OCI-LY3 (cell line): ENCODE data around the gene MAP4.

ENCODE experiments used
- H2AFZ ChIP-seq: fragments of 200-600, 300-600 bp; shearing (Covaris generic); 2 replicates; pipeline ENCODE4 v1.6.0; 2014; ENCODE audit warnings: antibody characterized with exemption, low read depth, low read length
- H3K27ac ChIP-seq: fragments of 200-600, 300-600 bp; sonication (generic); 2 replicates; pipeline ENCODE4 v1.5.1; 2014; ENCODE audit warnings: mild to moderate bottlenecking, low read length, moderate library complexity, mixed read lengths
- H3K27me3 ChIP-seq: fragments of 200-600, 300-600 bp; sonication (generic); 2 replicates; pipeline ENCODE4 v1.6.1; 2014; ENCODE audit warnings: low read depth, low read length, mixed read lengths
- H3K36me3 ChIP-seq: fragments of 200-600, 300-600 bp; sonication (generic); replicated peaks from 2 replicates; pipeline ENCODE3; 2014; ENCODE audit warnings: low read depth, low read length, mixed read lengths
- H3K4me1 ChIP-seq: fragments of 300-600, 200-600 bp; sonication (generic); 2 replicates; pipeline ENCODE4 v1.6.1; 2014; ENCODE audit warnings: low read length, mixed read lengths
- H3K4me2 ChIP-seq: fragments of 200-600, 300-600 bp; sonication (generic); 2 replicates; pipeline ENCODE4 v1.6.1; 2014; ENCODE audit warnings: low read length, mixed read lengths
- H3K4me3 ChIP-seq: fragments of 300-600, 200-600 bp; sonication (generic); 2 replicates; pipeline ENCODE4 v1.5.1; 2014; ENCODE audit warnings: antibody characterized with exemption, mild to moderate bottlenecking, low read length, moderate library complexity
- H3K79me2 ChIP-seq: fragments of 300-600, 200-600 bp; shearing (Covaris generic); 2 replicates; pipeline ENCODE4 v1.6.1; 2014; ENCODE audit warnings: mild to moderate bottlenecking, low read length, mixed read lengths
- H3K9ac ChIP-seq: fragments of 300-600, 200-600 bp; shearing (Covaris generic); 2 replicates; pipeline ENCODE4 v1.6.0; 2014; ENCODE audit warnings: mild to moderate bottlenecking, low read length, moderate library complexity
- H3K9me3 ChIP-seq: fragments of 200-600, 300-600 bp; shearing (Covaris generic); 2 replicates; pipeline ENCODE4 v1.6.1; 2014; ENCODE audit warnings: low read length, mixed read lengths; ENCODE audit not compliant: insufficient read depth
- H4K20me1 ChIP-seq: fragments of 200-600, 300-600 bp; sonication (generic); 2 replicates; pipeline ENCODE4 v1.6.1; 2016; ENCODE audit warnings: low read length, mixed read lengths; ENCODE audit not compliant: insufficient read depth
- EZH2phosphoT487 ChIP-seq: fragments of 200-600 bp; shearing (Covaris generic); IDR thresholded peaks from 2 replicates; pipeline ENCODE4 v1.6.1; 2018; ENCODE audit warnings: antibody characterized with exemption, mixed run types, low read depth
- TF ChIP-seq, protein P1 (sequence below): fragments of 200-600, 300-600 bp; sonication (generic); IDR thresholded peaks from 2 replicates; pipeline ENCODE4 v1.5.1; 2014; ENCODE audit warnings: antibody characterized with exemption, low read length, low read depth

MAP4 gene

DNA sequence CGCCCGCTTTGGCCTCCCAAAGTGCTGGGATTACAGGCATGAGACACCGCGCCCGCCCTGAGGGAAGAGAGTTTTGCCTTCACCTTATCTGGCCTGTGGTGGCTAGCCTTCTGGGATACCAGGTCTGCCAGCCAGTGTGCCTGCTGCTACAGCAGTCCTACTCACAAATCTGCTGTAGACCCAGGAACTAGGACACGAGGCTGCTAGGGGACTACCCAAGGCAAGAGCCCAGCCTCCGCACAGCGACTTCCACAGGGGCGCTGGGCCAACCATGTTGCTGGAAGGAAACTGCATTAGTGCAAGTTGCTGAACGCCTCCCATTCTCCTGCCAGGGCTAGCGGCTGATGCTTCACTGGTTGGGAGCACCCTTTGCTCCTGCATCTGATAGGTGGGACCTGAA is 159.5 kb downstream of the MAP4 start:
- Histone ChIP-seq H3K36me3 (peaks cover 14% of the 10 kb centered on the region), H3K4me3 (no peak overlapping the region)

DNA sequence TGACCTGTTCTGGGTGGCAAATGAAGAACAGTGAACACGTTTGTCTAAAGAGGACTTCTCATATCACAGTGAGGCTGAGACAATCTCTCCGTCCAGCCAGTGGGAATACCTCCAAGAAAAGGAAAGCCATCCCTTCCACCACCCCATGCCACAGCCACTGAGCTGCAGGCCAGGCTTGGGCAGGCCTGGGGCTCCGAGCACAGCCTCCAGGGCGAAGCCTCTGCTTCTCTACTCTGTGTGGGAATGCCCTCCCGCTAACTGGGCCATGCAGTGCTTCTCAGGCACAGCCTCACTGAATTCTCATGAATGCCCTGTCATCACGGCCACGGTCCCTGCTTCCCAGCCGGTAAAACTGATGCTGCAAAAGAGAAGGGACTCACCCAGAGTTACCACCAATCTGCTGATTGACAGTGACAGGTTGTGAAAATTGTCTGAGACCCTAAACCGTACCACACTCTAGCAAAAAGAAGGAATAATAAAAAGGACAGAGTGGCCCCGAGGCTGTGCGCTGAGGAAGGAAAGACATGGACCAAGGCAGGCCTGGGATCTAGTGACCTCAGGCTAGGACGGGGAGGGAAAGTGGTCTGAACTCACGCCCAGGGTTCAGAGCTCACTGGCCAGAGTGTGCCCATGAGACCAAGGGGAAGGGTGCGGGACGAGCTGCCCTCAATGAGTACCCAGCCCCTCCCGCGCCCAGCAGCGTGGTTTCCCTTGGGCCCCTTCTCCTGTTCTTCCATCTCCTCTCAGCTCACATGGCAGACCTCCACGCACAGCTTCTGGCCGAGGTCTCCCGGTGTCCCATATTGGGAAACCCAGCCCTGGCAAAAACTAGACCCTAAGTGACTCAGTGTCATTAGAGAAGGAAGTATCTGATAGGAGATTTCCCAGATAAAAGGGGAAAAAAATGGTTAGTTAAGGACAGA is 160.5 kb downstream of the MAP4 start:
- Histone ChIP-seq H3K79me2 (no peaks in the 10 kb centered on the region), H3K9ac (no peak overlapping the region), H4K20me1 (no peaks in the 10 kb centered on the region), H3K27me3 (no peaks in the 10 kb centered on the region), H2AFZ (no peak overlapping the region), H3K36me3 (peaks cover 14% of the 10 kb centered on the region), H3K27ac (no peak overlapping the region), H3K4me3 (no peak overlapping the region), H3K4me1 (no peaks in the 10 kb centered on the region), H3K9me3 (no peaks in the 10 kb centered on the region), H3K4me2 (no peak overlapping the region)
- no peak for TF ChIP-seq EZH2phosphoT487
- TF ChIP-seq, protein P1, sequence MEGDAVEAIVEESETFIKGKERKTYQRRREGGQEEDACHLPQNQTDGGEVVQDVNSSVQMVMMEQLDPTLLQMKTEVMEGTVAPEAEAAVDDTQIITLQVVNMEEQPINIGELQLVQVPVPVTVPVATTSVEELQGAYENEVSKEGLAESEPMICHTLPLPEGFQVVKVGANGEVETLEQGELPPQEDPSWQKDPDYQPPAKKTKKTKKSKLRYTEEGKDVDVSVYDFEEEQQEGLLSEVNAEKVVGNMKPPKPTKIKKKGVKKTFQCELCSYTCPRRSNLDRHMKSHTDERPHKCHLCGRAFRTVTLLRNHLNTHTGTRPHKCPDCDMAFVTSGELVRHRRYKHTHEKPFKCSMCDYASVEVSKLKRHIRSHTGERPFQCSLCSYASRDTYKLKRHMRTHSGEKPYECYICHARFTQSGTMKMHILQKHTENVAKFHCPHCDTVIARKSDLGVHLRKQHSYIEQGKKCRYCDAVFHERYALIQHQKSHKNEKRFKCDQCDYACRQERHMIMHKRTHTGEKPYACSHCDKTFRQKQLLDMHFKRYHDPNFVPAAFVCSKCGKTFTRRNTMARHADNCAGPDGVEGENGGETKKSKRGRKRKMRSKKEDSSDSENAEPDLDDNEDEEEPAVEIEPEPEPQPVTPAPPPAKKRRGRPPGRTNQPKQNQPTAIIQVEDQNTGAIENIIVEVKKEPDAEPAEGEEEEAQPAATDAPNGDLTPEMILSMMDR = no peak

More for the DNA sequence above, 159.5 kb downstream of the MAP4 start:
- Histone ChIP-seq H3K27me3 (no peaks in the 10 kb centered on the region), H3K9ac (no peak overlapping the region), H3K4me1 (no peaks in the 10 kb centered on the region), H3K9me3 (no peaks in the 10 kb centered on the region), H4K20me1 (no peaks in the 10 kb centered on the region), H3K4me2 (no peak overlapping the region), H3K79me2 (no peaks in the 10 kb centered on the region), H2AFZ (no peak overlapping the region), H3K27ac (no peak overlapping the region)
- TF ChIP-seq, protein P1 = no peak
- TF ChIP-seq EZH2phosphoT487 = no peak

DNA sequence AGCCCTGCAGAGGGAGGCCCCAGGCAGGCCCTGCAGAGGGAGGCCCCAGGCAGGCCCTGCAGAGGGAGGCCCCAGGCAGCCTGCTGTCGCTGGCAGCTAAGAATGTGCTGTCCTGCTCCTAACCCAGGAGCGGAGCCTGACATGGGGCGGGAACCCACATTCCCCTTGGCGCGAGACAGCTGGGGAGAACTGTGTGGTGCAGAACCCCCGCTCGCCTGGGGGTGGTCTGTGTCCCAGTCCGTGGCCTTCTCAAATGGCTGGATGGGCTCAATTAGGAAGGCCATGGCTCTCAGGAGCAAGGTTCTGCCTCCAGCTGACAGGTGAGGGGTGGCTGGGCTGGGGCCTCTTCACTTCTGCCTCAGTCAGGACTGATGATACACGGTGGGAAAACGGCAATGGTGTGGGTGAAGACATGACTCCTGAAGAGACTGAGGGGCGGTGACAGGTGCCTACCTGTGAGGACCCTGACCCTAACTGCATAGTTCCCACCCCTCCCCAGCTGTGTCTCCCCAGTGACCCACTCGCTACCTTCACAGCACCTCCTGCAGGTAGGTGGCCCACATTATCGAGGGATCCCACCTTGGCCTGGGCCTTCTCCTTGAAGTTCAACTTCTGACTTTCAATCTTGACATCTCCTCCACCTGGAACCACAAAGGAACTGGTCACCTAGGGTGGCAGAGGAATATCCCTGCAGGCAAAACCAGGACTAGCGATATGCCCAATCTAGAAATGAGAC is 161.3 kb downstream of the MAP4 start:
- H4K20me1 ChIP-seq = no peaks in the 10 kb centered on the region
- H2AFZ ChIP-seq = no peak overlapping the region
- peaks cover 15% of the 10 kb centered on the region for H3K36me3 ChIP-seq
- no peak overlapping the region for H3K4me3 ChIP-seq
- no peaks in the 10 kb centered on the region for H3K27me3 ChIP-seq
- H3K9me3 ChIP-seq = no peaks in the 10 kb centered on the region
- no peaks in the 10 kb centered on the region for H3K79me2 ChIP-seq
- no peak for TF ChIP-seq EZH2phosphoT487
- TF ChIP-seq, protein P1 = peak; percentile 7; the same call in 1 of the 2 replicates
- no peak overlapping the region for H3K27ac ChIP-seq
- no peak overlapping the region for H3K9ac ChIP-seq
- no peaks in the 10 kb centered on the region for H3K4me1 ChIP-seq
- H3K4me2 ChIP-seq = no peak overlapping the region

DNA sequence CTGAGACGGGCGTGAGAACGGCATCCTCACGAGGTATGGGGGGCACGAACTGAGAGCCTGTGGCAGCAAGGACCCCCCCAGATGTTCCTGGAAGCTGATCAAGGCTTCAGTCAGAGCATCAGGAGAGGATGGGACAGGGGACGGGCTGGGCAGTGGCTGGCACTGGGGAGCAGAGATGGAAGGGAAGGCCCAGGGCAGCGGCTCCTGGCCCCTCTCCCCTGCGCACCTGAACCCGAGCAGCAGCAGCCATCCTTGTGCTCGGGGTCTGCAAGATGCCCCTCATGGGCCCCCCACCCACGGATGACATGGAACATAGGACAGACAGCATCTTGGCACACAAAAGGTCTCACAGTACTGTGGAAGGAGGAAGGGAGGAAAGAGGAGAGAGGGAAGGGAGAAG is 161.9 kb downstream of the MAP4 start:
- Histone ChIP-seq H3K9me3 (no peaks in the 10 kb centered on the region), H3K36me3 (peaks cover 21% of the 10 kb centered on the region), H3K4me1 (no peaks in the 10 kb centered on the region), H3K27me3 (no peaks in the 10 kb centered on the region), H3K79me2 (no peaks in the 10 kb centered on the region), H2AFZ (no peak overlapping the region), H4K20me1 (no peaks in the 10 kb centered on the region), H3K9ac (no peak overlapping the region), H3K4me2 (no peak overlapping the region), H3K27ac (no peak overlapping the region), H3K4me3 (no peak overlapping the region)
- TF ChIP-seq, protein P1 = no peak
- TF ChIP-seq EZH2phosphoT487 = no peak
